ENCODE measurements around the gene EXOC3L1.

The EXOC3L1 gene, protein sequence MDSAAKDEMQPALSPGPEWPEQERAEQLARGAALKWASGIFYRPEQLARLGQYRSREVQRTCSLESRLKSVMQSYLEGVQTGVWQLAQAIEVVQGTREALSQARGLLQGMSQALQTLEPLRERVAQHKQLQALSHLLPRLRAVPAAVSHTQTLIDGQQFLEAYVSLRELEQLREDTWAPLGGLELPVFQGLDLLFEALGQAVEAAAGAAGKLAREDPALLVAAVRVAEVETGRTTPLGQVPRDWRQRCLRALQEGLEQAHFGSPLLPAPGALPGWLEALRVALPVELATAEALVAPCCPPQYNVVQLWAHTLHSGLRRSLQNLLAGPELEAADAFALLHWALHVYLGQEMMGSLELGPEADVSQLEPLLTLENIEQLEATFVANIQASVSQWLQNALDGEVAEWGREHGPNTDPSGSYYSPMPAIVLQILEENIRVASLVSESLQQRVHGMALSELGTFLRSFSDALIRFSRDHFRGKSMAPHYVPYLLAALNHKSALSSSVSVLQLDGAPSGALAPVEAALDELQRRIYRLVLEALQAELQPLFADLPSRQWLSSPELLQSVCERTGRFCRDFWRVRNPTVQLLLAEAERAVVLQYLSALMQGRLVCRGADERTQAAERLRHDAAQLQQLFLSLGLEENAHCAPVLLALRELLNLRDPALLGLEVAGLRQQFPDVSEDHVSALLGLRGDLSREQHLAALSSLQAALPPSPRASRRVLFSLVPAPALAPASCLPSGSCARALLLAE

DNA sequence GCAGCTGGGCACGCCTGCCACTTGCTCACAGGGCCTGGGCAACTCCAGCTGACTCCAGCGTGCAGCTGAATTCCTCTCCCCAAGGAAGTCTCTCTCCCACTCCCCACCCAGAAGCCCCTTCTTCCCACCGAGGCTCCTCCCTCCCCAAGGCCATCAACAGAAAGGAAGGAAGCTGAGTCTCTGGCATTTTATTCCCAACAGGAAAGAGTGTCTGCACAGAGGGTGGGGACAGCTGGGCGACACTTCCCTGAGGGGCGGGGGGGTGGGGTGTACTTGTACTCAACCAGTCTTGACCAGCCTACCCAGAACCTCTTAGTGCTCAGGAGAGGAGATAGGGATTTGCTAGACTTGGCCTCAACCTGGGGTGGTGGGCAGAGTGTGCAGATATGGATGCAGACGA is at the start of gene EXOC3L1:
TSS of gene EXOC3L1 (minus strand) at position 96 of the 400 bp plus-strand sequence. CDS start 460 bp downstream, outside the sequence.
- DNase-seq: no peak

DNA sequence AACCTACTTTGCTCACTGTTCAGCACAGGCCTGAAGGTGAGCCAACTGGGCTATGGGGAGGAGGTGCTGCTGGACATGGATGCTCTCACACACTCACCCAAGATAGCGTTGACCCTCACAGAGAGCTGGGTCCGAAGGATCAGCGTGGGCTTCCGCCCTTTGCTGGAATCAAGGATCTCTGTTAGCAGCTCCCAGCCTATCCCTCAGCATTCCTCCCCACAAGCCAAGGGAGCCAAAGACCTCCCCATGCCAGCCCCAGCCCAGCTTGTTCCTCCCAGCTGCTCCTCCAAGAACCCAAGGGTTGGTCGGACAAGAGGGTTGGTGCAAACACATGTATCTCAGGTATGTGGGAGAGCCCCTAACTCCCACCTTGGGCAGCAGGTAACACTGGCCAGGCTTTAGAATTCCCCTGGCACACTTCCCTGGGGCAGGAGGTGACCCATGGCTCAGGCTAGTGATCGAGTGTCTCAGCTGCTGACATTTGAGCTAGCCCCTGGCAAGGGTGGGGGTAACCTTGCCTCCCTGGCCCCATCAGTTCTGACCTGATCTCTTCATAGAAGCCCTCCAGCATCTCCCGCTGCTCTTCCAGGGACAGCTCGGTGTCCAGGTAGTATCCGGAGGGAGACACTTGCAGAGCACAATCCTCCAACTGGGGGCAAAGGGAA is 49.0 kb upstream of the EXOC3L1 start:
- DNase-seq: no peak

DNA sequence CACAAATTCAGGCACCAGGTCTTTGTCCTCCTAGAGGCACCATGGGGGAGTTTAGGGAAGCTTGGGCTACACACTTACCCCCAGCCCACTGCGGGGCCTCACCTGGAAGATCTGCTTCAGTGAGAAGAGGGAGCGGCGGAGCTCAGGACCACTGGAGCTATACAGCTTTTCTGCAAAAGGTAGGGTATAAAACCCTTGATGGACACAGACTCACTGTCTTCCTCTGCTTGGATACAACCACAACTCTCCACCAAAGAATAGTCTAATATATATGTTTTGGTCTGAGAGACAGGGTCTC is 48.3 kb upstream of the EXOC3L1 start:
- no peak for DNase-seq

DNA sequence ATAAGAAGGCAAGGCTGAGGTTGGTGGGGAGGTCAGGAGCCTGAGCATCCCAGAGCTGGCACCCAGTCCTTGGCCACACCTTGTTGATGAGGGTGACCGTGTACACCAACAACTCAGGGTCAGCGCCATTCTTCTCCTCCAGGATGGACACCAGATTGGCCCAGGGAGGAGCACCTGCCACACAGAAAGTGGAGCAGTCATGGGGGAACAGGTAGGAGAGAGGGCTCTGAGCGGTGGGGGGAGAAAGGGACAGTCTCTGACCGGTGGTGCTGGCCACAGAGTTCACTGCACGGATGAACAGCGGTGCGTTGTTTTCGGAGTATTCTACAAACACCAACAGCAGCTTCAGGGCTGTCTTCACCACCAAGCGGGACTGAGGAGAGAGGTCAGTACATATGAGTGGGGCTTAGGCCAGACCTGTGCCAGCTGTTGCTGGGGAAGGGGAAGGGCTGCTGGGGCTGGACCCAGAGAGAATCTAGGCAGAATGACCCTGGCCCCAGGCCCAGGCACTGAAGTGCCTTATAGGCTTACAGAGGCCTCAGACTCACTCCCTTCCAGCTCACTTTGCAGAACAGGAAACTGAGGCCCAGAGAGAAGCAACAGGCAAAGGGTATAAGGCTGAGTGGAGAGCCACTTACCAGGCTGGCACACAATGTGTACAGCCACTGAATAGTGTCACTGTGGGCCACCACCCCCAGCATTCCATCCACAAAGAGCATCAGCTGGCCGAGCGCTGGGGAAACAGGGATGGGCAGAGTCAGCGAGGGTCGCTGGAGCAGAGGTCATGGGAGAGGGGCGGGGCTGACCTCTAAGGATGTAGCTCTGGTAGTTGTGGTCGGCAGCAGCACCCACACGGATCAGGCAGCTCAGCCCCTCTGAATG is 47.7 kb upstream of the EXOC3L1 start:
- no peak for DNase-seq

DNA sequence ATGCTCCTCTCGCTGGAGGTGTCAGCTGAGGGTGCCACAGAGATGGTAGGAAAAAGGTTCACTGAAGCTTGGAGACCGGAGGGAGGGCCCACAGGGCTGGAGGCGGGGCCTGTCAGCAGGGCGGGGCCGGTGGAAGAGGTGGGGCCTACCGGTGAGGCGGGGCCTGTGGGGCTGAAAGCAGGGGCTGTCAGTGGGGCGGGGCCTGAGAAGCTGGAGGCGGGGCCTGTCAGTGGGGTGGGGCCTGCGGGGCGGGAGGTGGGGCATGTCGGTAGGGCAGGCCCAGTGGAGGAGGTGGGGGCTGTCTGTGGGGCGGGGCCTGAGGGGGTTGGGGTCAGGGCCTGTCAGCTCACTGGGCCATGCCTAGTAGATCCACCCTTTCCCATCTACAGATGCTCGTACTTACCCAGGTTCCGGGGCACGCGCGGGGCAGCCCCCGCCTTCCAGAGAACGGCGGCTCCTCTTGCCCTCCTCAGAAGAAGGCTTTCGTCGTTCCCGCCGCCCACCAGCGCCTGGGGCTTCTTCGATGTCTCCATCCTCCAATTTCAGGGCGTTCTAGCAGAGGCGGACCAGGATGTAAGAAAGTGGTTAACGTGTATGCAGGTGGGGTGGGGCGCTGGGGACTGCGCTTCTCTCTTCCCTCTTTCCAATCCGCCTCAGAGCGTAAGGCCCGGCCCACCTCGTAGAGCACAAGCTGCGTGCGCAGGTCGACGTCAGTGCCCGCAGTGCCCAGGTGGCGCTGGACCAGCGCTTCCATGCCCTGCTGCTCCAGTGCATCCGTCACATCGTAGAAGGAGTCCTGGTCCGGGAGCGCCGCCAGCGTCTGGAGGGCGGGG is 46.8 kb upstream of the EXOC3L1 start:
- peak; percentile 91 for DNase-seq

DNA sequence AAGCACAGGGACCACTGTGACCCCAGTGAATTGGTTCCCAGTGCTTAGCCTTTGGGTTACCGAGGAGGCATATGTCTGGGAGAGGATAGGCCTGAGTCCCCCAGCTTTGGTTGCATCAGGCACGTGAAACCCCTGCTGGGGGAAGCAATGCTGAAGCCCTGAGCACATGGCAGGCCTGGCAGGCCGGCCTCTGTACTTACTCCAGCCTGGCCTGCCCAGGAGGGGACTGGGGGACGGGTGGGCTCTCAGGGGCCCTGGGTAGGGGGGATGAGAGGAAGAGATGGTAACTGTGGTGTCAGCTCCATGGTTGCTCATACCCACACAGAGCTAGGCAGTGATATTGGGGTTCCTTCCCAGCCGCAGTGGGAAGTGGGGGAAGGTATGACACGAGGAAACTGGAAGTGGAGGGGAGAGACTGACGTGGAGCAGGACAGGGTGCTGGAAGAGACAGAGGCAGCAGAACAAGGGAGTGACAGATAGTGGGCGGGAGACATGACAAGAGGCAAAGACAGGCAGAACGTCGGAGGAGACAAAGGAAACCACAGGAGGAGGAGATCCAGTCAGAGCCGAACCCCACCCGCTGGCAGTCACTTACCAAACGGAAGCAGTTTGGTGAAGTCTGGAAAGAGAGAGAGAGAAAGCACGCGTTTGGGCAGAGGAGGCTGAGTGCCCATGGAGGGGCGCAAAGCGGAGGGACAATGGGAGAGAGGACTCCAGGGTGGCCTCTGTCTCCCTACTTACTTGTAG is 46.1 kb upstream of the EXOC3L1 start:
- DNase-seq: peak; percentile 87

DNA sequence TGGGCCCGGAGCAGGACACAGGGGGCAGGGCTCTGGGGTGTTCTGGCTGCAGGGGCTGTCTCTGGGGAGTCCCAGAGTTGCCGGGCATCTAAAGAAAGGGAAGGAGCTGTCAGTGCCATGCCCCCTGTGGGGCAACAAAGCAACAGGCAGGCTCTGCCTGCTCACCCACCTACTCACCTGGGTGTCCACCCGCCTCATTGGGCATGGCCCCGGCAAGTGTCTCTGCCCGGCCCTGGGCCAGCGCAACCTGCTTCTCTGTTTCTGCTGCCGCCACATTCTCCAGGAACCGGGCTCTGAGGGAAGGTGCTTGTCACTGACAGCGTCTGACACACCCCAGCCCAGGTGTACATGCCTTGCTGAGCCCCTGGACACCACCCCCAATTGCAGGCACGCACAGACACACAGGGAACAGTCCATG is 44.3 kb upstream of the EXOC3L1 start:
- DNase-seq: no peak

DNA sequence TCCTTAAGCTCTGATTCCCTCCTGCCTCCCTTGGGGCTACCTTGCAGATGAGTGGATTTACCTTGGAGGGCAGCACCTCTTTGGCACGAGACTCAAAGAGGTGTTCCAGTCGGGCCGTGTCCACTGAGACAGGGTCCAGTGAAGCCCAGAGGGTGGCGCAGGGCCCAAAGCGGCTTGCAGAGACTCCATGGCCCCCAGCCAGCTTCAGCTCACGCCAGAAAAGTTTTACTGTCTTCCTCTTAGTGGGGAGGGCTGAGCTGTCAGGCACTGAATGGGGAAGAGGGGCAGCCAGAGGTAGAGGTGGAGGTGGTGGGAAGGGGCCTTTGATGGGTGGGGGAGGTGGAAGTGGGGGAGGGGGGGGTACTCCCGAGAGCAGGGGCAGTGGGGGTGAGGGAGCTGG is 43.7 kb upstream of the EXOC3L1 start:
- DNase-seq: no peak

DNA sequence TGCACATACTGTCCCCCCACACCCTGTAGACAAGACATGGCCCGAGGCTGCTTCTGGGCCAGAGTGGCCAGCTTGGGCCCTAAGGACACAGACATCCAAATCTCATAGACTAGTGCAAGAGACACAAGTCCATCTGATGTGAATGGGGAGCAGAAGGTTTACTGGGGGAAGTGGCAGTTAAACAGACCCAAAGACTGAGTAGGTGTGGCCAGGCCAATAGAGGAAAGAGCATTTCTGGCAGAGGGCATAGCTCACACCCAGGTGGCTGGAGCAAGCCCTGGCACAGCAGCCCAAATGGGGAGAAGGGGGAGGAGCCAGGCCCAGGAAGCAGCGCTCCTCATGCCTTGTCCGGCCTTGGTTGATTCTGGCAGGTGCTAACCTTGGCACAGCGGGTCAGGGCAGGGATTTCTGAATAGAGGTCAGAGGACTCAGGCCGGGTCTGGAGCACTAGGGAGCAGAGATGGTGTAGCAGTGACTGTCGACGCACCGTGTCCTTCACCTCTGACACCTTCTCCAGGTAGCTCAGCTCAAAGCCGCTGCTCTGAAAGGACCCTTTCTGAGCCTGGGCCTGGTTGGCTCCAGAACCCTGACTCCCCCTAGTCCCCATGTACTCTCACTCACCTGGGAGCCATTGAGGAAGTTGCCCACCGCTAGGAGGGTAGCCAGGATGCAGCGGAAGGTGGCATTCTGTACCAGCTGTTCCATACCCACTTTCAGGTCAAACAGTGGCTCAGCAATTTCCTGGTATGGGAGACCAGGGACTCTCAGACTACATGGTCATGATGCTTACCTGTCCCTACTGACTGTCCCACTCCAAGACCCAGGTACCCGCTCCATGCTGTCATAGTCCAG is 41.1 kb upstream of the EXOC3L1 start:
- DNase-seq: no peak

DNA sequence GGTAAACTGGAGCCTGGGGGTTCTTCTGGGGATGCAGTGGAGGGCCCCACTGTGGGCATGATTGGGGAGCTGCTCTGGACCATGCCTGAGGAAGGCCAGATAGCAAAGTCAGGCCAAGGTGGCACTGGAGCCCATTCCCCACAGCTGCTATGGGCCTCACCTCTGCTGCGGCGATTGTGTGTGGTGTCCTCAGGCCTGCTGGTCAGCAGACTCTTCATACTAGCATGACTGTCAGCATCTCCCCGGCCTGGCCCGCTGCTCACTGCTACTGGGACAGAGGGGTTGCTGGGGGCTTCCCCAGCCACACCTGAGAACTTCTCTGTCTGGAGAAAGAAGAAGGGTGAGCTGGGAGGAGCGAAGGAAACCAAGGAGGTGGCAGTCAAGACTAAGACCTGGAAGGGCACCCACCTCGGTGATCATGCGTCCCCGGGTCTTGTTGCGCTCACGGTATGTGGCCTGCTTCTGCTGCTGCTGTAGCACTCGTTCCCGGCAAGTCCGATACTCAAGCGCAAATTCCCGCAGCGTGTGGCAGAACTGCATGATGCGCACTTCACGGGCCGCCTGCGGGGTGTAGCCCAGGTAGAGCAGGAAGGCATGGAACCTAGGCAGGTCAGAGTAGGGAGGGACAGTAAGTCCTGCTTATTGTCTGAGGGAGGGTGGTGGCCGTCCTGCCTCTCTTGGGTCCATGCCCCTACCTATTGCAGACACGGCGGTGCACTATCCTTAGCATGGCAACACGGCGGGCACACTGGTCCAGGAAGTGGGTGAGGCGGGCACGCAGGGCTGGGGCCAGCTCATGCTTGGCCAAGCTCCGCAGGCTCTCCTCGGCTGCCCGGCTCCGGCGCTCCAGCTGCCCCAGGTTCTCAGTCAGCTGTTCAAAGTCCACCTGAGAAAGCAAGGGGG is 40.2 kb upstream of the EXOC3L1 start:
- no peak for DNase-seq

DNA sequence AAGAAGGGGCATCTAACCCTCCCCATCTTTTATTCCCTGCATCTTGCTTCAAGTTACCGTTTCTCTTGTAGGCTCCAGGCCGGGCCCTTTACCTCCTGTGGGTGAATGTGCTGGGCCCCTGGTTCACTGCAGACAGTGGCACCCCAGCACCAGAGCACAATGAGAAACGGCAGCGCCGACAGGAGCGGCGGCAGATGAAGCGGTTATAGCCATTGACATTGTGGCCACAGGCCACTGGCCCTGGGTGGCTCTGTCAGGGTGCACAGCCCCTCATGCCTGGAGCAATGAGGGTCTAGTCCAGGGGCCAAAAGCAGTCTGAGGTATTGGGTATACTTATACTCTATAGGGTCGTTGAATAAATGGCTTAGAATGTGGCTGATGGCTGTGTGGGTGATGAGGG is 39.0 kb upstream of the EXOC3L1 start:
- DNase-seq: no peak

DNA sequence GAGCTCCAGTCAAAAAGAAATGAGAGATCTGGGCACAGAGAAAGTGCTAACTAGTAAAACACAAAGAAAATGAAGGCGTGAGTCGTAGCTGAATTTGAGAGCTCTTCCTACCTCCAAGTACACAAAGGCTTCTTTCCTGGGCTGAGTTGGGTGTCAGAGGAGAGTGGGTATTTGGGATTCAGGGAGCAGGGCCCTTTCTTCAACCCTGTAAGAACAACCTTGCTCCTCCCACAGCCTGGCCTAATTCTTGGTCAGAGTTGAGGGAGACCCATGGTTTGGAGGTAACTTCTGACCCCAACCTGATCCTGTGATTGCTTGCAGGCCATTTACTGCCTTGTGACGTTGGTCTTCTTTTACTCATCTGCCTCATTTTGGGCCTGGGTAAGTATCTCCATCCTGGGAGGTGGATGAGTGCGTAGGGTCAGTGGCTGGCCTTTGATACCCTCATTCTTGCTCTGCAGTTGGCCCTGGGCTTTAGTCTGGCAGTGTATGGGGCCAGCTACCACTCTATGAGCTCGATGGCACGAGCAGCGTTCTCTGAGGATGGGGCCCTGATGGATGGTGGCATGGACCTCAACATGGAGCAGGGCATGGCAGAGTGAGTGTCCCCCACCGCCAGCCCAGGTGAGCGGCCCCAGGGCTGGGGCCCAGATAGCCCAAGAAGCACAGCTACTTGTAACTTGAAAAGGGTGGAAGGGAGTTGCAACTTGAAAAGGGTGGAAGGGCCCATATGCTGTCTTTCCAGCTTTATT is 38.3 kb upstream of the EXOC3L1 start:
- DNase-seq: no peak

DNA sequence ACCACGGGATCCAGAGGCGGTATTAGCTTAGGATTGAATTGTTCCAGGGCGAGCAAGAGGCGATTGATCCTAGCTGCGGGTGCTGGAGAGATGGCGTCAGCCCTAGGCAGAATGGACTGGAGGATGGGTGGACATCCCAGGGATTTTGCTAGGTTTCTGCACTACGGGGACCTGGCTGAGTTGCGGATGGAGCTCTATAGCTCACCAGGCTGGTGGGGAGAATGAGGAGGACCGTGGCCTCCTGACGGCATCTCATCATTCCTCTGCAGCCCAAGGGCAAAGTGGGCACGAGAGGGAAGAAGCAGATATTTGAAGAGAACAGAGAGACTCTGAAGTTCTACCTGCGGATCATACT is 37.6 kb upstream of the EXOC3L1 start:
- DNase-seq: no peak

DNA sequence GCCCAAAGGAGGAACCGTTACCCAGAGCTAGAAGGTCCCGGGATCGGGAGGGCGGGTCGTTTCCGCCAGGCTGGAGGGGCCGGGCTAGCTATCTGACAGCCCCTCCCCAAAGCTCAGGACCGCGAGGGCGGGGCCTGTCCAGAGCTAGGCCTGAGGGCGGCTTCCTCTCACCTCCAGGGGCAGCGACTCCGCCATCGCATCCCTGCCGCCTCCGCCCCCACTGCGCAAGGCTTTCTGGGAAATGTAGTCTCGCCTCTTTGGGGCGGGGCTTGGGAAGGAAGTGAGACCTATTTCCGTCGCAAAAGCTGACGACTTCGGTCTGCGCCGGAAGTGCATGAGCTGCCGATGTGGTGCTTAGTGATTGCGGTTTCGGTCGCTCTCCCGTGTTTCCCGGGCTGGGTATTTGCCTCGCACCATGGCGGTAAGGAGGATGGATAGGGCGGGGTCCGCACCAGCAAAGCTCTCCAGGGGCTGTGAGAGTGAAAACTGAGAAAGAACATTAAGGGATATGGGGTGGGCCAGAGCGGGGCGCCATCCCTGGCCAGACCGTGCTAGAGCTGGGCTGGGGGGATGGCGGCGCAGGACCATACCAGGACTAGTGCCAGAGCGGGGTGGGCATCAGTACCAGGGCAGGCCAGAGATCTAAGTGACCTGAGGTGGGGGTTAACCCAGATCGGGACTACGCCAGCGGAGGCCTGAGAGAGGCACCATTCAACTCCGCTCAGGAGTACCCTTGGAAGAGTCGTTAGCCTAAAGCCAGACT is 37.0 kb upstream of the EXOC3L1 start, which contains the start of gene TMEM208:
TSS of gene TMEM208 (plus strand) at position 327 of the 763 bp plus-strand sequence. CDS start at position 416, 89 bp downstream.
- DNase-seq: peak; percentile 99

DNA sequence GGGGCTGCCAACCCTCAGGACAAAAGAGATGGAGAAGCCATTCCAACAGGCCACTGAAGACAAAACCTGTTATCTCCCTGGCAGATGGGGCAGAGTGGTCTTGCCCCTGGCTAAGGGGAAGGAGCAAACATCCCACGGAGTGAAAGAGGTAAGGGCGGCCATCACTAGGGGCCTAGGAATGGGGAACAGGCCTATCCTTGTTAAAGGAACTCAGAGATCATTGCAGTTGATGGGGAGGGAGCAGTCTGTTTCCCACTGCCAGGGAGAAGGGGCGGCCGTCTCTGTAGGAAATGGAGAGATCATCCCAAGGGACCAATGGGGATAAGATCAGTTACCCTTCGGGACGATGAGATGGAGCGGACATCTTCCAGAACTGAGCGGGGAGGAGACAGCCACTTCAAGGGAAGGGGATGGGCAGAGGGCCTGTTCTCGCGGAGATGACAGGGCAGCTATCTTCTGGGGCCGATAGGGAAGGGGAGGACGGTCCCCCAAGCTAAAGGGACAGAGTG is 36.4 kb upstream of the EXOC3L1 start:
- no peak for DNase-seq

DNA sequence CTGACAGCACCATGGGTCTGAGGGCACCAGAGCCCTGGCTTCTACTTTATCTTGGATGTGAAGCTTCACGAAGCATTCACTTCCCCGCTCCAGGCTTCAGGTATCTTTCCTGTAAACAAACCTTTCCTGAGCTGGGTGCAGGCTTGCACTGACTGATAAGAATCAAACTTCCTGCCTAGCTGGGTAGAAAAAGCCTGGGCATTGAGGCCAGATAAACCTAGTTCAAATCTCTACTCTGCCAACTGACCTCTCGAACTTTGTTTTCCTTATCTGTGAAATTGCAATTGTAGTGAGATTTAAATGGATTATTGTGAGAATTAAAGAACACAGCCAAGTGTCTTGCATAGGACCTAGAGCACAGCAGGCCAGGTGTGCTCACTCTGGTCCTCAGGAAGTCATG is 34.1 kb upstream of the EXOC3L1 start:
- no peak for DNase-seq
